MM.1S (cell line): Measurements from ENCODE around the gene ELOVL1.

ENCODE experiments used
- EZH2 ChIP-seq: fragments of 300-600 bp; sonication (generic); optimal IDR thresholded peaks from 2 replicates; pipeline ENCODE3; 2017; ENCODE audit warnings: low read depth, mild to moderate bottlenecking, antibody characterized with exemption, low read length, mixed read lengths
- TF ChIP-seq, protein P1 (sequence below): fragments of 300-600 bp; sonication (generic); IDR thresholded peaks from 2 replicates; pipeline ENCODE4 v1.5.1; 2016; ENCODE audit warnings: antibody characterized with exemption, low read length, mixed read lengths

DNA sequence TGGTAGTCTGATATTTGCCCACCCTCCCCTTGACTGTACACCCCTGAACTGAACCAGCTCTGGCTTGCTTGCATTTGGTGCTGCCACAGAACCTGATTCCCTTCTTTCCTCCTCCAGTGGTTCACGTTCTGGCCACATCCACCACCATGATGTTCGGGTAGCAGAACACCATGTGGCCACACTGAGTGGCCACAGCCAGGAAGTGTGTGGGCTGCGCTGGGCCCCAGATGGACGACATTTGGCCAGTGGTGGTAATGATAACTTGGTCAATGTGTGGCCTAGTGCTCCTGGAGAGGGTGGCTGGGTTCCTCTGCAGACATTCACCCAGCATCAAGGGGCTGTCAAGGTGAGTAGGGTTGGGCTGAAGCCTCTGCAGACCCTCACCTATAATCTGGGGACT is 7.2 kb downstream of the ELOVL1 start:
- no peak for TF ChIP-seq EZH2
- TF ChIP-seq, protein P1, sequence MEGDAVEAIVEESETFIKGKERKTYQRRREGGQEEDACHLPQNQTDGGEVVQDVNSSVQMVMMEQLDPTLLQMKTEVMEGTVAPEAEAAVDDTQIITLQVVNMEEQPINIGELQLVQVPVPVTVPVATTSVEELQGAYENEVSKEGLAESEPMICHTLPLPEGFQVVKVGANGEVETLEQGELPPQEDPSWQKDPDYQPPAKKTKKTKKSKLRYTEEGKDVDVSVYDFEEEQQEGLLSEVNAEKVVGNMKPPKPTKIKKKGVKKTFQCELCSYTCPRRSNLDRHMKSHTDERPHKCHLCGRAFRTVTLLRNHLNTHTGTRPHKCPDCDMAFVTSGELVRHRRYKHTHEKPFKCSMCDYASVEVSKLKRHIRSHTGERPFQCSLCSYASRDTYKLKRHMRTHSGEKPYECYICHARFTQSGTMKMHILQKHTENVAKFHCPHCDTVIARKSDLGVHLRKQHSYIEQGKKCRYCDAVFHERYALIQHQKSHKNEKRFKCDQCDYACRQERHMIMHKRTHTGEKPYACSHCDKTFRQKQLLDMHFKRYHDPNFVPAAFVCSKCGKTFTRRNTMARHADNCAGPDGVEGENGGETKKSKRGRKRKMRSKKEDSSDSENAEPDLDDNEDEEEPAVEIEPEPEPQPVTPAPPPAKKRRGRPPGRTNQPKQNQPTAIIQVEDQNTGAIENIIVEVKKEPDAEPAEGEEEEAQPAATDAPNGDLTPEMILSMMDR: no peak
